NCI-H2196 (cell line): Measurements from ENCODE around the gene MRPL18.
"Not testable (repeated sequence)": the region's sequence is repeated elsewhere in the genome, so short reads cannot be mapped to it uniquely, and the experiment has no call there.

Source experiments
- DNase-seq: peaks from one replicate; lab custom pipeline; 2025; ENCODE audit not compliant: unreplicated experiment; lab: John Stamatoyannopoulos, UW

Gene MRPL18

GRCh38 chr6:159772196-159772595 is 18.1 kb upstream of the MRPL18 start:
- no peak for DNase-seq

DNA sequence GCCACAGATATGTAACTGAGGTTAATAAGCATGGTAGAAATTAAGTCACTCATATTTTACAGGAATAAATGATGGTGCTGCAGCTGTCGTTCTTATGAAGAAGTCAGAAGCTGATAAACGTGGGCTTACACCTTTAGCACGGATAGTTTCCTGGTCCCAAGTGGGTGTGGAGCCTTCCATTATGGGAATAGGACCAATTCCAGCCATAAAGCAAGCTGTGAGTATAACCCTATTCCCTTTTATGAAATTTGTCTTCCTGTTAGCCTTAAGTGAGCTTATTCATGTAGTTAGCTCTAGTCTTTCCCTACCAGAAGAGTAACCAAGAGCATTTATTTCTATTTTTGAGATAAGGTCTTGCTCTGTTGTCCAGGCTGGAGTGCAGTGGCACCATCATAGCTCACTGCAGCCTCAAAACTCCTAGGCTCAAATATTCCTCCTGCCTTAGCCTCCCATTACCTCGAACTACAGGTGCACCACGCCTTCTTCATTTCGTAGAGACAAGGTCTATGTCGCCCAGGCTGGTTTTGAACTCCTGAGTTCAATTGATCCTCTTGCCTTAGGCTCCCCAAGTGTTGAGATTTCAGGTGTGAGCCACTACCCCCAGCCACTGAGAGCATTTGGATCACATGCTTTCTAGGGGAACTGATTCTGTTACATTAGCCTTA is 12.9 kb upstream of the MRPL18 start:
- no peak for DNase-seq

- DNase-seq: no peak
These were observed 12.1 kb upstream of the MRPL18 start for GRCh38 chr6:159778131-159778530.

GRCh38 chr6:159778542-159779103 is 11.6 kb upstream of the MRPL18 start:
- DNase-seq: no peak

- no peak for DNase-seq
These were observed 2.0 kb upstream of the MRPL18 start for GRCh38 chr6:159788276-159788675.

- DNase-seq: no peak
These were observed 1.4 kb upstream of the MRPL18 start for GRCh38 chr6:159788753-159789376.

GRCh38 chr6:159789377-159790148 is 704 bp upstream of the MRPL18 start, which contains the start of gene TCP1:
Gene TCP1, minus strand, starts transcription at chr6:159789602. Its CDS starts 134 bp downstream, at chr6:159789468.
- DNase-seq: peak; percentile 92

- DNase-seq: no peak
These were observed 810 bp downstream of the MRPL18 start for GRCh38 chr6:159790956-159791598.

- DNase-seq: not testable (repeated sequence)
These were observed 4.7 kb downstream of the MRPL18 start for GRCh38 chr6:159794976-159795375.

- no peak for DNase-seq
These were observed 7.3 kb downstream of the MRPL18 start for GRCh38 chr6:159797554-159797953.

DNA sequence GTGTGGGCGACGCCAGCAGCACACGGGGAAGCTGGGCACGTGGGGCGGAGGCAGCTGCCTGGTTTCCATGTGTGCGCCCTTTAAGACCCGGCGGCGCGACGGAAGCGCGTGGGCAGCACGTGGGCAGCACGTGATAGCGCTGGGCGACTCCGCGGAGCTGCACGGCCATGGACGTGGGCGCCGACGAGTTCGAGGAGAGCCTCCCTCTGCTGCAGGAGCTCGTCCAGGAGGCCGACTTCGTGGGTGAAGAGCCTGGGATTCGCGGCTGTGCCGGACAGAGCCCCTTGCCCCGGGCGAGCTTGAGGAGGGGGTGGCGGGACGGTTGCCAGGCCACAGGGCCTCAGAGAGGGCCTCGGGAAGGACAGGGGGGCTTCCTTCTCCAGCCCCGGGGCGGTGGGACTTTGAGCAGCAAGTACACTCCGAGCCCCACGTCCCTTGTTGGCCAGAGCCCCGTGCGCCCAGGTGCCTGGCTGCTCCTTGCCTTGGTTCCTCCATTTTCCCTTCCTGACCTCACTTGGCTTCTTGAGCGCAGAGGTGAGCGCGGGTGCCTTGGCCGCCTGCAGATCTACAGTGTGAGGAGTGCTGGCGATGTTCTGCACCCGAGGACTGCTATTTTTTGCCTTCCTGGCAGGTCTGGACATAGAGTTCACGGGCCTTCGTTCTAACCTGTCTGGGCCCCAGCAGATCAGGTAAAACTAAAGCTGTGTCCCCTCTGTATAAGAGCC is 10.0 kb downstream of the MRPL18 start, which contains the start of gene PNLDC1:
Gene PNLDC1 (plus strand): TSS at position 136 of the 725 bp plus-strand sequence. CDS start 32 bp downstream, at position 168.
- no peak for DNase-seq

DNA sequence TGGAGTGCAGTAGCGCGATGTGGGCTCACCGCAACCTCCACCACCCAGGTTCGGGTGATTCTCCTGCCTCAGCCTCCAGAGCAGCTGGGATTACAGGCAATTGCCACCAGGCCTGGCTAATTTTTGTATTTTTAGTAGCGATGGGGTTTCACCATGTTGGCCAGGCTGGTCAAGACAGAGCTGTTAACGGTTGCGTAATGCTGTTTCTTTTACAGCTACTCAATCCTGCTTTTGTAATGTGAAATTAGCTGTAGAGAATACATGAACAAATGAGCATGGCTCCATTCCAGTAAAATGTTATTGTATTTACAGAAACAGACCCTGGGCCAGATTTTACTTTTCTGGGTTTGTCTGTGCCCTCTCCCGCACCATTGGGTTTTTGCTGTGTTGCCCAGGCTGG is 11.7 kb downstream of the MRPL18 start:
- no peak for DNase-seq

GRCh38 chr6:159804504-159804903 is 14.2 kb downstream of the MRPL18 start:
- DNase-seq: no peak

DNA sequence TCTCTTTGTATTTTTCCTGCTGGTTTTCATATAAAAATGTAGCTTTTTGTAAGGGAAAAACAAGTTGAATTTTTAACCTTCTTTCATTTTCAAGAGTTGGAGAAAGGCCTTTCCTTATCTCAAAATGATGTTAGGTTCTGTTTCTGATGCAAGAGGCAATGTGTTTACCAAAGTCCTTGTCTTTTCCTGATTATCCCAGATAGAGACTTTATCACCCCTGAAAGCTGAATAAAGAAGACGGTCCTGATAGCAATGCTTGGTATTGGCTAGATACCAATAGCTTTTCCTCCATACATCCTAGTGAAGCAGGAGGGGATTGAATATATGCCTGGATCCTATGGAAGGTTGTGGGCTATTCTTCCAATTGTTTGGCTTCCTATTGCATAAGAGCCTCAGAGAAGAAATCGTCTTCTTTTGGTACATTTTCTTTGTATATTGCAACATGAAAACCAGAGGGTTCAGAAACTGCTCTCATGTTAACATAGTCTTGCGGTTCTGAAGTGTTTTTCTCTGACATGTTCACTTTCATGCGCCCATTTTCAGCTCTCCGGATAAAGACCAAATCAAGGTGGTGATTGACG is 15.3 kb downstream of the MRPL18 start:
- no peak for DNase-seq

DNA sequence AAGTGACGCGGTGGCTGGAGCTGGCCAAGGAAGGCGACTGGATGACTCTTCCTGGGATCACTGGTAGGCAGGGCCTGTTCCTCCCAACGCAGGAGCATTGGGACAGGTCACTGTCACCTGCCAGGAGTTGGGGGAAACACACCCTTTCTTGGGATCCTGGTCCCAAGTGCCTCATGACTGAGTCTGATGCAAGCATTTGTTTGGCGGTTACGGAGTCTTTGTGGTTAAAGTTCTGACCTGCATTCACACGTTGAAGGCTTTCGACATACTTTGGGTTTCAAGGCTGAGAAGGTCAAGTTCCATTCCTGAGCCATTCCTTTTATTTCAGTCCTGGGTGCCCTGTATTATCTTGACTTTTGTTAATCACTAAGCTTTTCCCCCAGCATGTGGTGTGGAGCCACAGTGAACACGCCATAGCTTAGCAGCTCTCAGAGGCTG is 15.8 kb downstream of the MRPL18 start:
- no peak for DNase-seq

GRCh38 chr6:159807150-159807858 is 17.0 kb downstream of the MRPL18 start:
- no peak for DNase-seq

- DNase-seq: no peak
These were observed 18.4 kb downstream of the MRPL18 start for GRCh38 chr6:159808647-159809046.

GRCh38 chr6:159809149-159809548 is 18.9 kb downstream of the MRPL18 start:
- DNase-seq: no peak

- DNase-seq: no peak
These were observed 23.5 kb downstream of the MRPL18 start for GRCh38 chr6:159813781-159814180.
